Measurements from ENCODE around the gene EIF4G2. TPM values are rescaled to one million over a fixed set of nuclear protein-coding genes. Genes with fewer than 3 reads are reported as not detected.

EIF4G2 gene
- total RNA-seq, result 748 and 1,238 TPM in 2 replicates

DNA sequence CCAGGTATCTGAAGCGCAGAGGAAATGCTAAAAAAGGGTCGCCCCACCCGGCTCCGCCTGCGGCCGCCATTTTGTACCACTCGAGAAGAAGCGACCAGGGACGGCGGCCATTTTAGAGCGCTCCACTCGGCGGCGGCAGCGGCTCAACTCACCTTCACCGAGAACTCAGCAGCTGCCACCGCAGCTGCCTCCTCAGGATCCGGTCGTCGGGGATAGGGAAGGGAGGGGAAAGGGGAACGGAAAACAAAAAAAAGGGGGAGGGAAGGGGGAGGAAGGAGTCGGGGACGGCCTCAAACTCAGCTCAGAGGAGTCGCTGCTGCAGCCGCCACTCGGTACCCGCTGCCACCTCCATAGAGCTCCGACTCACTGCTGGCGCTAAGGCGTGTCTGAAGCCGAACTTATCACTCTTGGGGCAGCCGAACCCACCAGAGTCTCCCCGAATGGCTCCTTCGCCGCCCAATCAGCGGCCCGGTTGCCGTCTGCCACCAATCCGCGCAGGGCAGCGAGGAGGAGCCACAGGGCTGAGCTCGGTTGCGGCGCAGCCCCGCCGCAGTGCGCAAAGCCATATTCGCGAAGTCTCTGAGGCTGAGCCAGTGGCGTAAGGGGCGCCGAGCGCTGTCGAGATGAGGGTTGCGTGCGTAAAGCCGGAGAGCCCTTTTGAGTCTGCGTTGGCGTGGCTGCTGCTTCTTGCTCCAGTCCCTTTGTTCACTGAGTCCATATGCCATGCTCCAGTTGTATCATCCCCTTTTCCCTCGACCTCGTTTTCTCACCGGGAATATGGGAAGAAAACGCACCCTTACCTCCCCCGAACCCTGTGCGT is at the start of gene EIF4G2:
Gene EIF4G2 (minus strand): TSS at position 374 of the 820 bp plus-strand sequence.

DNA sequence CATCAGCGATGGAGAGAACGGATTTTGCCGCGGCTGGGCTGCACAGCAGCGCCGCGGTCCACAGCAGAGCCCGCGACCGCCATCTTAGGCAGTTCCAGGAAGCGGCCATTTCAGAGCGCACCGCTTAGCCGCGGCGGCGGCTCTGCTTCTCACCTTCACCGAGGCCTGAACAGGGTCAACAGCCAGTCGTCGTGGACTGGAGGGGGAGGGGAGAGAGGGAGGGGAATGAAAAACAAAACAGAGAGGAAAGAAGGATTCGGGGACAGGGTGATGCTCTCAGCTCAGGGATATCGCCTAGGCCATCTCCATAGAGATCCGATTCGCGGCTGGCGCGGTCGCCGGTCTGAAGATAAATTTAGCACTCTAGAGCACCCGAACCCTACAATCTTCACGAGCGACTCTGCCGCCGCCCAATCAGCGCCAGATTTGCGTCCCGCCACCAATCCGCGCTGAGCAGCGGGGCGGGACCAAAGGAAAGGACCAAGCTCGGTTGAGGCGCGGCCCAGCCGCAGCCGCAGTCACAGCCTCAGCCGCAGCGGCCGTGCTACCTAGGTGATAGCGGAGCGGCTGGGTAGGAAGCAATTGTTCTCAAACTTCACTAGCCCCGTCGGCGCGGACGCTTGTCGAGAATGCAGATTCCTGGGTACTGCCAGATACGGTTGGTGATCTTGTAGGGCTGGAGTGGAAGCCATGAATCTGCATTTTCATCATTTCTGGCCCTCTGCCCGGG is 49.1 kb upstream of the EIF4G2 start, which contains the start of gene ZBED5:
Gene ZBED5 (minus strand): TSS at position 345 of the 730 bp plus-strand sequence. CDS start 3,108 bp downstream, outside the sequence.

GRCh38 chr11:10750838-10751580 is 57.7 kb downstream of the EIF4G2 start, which contains the start of gene CTR9:
Gene CTR9, plus strand, starts transcription at chr11:10751246. Its CDS starts 167 bp downstream, at chr11:10751413.

Small RNA genes within 50 kb of the gene (small RNA-seq; reads per million reads assigned to genes)
- not detected for gene SNORD97 (ENCODE audit: low replicate concordance)

Other genes starting within 250 kb of the EIF4G2 start
- gene LYVE1, start 240.3 kb downstream of the EIF4G2 start, total RNA-seq, result not detected in 2 replicates
- 1.8 and 19.2 TPM in 2 replicates for gene IRAG1, start 115.2 kb downstream of the EIF4G2 start, total RNA-seq
- gene CTR9, start 57.7 kb downstream of the EIF4G2 start, total RNA-seq, result 19.0 and 24.3 TPM in 2 replicates
- 10.3 and 23.0 TPM in 2 replicates for gene ZBED5, start 49.1 kb upstream of the EIF4G2 start, total RNA-seq